NCI-H128 (cell line): Measurements from ENCODE around the gene TTC31.
"Not testable (repeated sequence)": the region's sequence is repeated elsewhere in the genome, so short reads cannot be mapped to it uniquely, and the experiment has no call there.

ENCODE experiments used
- DNase-seq: peaks from one replicate; lab custom pipeline; 2025; ENCODE audit not compliant: unreplicated experiment; lab: John Stamatoyannopoulos, UW

TTC31 gene

DNA sequence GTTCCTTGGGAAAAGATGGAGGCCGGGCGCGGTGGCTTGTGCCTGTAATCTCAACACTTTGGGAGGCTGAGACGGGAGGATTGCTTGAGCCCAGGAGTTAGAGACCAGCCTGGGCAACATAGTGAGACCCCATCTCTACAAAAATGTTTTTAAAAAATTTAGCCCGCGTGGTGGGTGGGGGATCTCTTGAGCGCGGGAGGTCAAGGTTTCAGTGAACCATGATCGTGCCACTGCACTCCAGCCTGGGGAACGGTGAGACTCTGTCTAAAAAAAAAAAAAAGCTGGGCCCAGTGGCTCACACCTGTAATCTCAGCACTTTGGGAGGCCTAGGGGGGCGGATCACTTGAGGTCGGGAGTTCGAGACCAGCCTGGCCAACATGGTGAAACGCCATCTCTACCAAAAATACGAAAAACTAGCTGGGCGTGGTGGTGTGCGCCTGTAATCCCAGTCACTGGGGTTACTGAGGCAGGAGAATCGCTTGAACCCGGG is 839 bp downstream of the TTC31 start:
- not testable (repeated sequence) for DNase-seq

GRCh38 chr2:74486141-74486540 is 3.3 kb downstream of the TTC31 start:
- DNase-seq, result no peak

GRCh38 chr2:74488643-74489481 is 6.0 kb downstream of the TTC31 start:
- DNase-seq, result no peak

GRCh38 chr2:74489906-74490305 is 7.0 kb downstream of the TTC31 start:
- DNase-seq, result no peak

DNA sequence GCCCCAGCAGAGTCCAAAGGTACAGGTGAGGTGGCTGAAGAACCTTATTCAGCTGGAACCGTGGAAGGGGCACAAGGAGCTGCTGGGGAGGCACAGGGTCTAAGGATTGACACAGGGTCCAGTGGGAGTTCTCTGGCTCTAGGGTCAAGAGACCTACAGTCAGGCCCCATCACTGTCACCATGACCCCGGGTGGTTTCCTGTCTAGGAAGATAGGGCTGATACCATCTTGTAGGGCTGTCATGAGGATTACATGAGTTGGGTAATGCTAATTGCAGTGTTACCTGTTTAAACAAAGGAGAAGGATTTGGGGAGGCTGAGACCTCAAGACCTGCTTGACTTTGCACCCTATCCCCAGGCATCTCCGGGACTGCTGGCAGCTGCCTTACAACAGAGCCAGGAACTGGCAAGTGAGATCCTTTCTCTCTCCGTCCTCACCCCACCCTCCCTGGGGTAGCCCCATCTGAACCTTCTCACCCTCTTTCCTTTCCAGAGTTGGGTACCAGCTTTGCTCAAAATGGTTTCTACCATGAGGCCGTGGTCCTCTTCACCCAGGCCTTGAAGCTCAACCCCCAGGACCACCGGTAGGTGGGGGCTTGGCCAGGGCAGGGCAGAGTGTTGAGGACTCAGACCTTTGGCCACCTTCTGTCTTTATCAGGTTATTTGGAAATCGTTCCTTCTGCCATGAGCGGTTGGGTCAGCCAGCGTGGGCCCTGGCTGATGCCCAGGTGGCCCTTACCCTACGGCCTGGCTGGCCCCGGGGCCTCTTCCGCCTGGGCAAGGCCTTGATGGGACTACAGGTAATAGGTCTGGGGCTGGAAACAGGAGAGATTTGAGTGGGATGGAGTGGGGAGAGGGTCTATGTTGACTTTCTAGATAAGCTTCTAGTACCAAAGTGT is 9.0 kb downstream of the TTC31 start:
- no peak for DNase-seq

GRCh38 chr2:74493546-74493945 is 10.7 kb downstream of the TTC31 start:
- DNase-seq, result no peak

DNA sequence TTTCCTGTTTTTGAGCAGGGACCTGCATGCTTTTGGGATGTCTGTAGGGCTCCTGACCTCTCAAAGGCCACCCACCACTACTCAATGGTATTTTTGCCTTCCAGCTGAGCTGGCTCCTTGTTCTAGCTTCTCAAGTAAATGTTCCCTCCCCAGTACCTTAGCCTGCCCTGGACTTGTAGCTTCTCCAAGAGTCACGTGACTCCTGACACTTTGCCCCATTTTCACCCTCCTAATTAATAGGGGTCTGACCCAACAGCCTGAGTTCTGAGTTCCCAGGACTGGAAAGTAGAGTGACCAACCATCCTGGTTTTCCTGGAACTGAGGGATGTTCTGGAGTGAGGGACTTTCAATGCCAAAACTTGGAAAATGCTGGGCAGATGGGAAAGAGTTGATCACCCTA is 12.6 kb downstream of the TTC31 start:
- DNase-seq, result no peak

DNA sequence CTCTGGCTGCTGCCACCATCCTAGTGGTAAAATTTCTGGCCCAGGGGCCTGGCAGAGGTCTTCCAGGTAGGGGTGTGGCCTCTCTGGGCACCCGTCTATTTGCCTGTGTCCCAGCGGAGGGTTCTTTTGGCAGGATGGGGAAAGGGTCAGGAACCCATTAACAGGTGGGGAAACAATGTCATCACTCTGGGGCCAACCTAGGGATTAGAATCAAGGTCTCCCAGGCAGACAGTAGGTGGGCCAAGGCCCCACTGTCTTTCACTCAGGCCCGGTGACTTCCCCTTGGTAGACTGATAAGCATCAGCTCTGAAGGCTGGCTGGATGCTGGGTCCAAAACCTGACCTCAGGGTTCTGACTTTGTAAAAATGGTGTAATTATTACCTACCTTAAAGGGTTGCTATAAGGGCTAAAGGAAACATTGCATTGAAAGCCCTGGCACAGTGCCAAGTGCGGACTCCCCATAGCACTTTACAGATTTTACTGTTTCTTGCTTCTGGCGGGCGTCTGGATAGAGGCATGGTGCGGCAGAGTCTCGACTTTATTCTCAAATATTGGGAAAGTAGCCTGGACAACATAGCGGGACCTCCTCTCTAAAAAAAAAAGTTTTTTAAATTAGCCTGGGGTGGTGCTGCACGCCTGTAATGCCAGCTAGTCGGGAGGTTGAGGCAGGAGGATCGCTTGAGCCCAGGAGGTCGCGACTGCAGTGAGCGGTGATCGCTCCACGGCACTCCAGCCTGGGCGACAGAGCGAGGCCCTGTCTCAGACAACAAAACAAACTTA is 14.3 kb downstream of the TTC31 start:
- no peak for DNase-seq

DNA sequence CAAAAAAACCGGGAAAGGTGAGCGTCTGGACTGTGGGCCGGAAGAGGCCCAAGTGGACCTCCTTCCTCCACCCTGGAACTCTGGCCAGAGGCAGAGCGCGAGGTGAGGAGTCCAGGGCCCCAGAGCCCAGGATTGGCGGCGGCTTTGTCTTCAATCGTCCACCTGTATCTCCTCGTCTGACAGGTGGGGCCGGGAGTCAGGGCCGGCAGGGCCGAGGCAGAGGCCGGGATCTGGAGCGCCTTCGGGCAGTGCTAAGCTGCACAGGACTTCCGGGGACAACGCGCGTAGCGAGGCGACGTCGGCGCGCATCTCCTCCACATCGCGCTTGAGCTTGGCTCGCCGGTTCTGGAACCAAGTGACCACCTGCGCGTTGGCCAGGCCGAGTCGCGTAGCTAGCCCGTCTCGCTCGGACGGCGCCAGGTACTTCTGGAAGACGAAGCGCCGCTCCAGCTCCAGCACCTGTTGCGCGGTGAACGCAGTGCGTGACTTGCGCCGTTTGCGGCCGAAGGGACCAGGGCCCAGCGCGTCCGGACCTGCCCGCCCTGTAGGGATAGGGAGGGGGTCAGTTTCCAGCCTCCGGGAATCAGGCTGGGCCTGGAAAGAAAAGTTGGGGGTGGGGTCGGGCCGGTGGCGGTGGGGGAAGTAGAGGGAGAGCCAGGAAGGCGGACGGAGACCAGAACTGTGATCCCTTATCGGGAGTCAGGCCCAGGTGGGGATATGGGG is 15.1 kb downstream of the TTC31 start:
- DNase-seq, result no peak

DNA sequence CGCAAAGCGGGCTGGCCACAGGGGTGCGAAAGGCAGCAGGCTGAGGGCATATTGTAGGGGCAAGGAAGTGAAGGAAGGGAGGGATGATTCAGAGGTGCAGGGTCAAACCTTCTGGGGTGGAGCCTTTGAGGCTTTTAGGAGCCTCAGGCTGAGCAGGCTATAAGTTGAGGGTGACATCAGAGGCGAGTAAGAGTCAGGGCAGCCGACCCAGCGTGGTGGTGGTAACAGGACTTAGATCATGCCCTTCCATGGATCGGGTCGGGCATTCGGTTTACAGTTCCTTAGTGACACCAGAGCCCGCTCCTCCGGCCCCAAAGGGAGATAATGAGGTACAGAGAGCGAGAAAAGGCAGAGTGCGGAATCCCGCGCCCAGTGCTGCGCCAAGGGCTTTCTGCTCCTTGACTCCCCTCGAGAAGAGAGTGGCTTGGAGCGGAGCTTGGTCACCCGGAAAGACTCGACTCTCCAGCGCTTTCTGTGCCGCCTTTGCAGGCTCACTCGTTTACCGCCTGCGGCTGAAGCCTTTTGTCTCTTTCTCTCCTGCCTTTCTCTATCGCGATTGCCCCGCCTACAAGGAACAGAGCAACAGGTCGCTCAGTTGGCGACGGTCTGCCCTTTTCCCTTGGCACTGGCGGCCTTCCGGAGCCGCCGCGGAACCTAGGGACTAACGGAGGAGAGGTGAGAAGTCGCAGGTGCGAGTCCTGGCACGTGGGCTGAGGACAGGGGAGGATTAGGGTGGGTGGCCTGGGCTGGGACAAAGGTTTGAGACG is 15.8 kb downstream of the TTC31 start:
- no peak for DNase-seq

DNA sequence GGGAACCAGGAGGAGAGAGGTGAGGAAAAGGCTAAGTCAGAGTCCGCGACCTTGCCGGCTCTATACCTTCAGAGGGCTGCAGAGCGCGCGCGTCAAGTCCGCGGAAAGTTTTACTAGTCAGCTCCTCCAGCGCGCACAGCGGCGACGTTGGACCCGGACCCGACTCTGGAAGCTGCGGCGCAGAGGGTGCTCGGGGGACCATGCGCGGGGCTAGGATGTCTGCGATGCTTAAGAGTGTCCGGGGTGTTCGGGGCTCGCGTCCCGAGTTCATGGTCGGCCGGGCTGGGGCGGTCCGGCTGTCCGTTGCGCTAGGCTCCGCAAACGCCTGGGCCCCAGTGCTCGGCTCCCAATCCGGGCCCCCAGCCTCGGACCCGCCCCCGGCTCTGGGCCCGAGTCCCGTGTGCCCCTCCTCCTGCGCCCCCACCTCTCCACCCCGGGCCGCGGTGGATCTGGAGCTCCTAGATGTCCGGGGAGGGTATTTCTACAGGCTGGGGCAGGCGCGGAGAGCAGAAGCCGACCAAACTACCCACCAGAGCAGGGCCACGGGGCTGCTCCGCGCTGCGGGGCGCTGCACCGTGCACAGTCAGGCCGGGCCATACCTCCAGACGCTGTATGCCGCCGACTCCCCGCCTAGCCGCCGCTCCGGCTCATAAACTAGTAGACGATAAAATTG is 16.5 kb downstream of the TTC31 start, which contains the start of gene LBX2:
TSS of gene LBX2 (minus strand) at position 337 of the 673 bp plus-strand sequence. CDS start at position 271, 66 bp downstream.
- no peak for DNase-seq

- DNase-seq, result no peak
Measured at GRCh38 chr2:74499940-74500577, 17.2 kb downstream of the TTC31 start.

- DNase-seq, result no peak
Measured at GRCh38 chr2:74500578-74500946, 17.7 kb downstream of the TTC31 start.

GRCh38 chr2:74501335-74502071 is 18.6 kb downstream of the TTC31 start:
- no peak for DNase-seq

DNA sequence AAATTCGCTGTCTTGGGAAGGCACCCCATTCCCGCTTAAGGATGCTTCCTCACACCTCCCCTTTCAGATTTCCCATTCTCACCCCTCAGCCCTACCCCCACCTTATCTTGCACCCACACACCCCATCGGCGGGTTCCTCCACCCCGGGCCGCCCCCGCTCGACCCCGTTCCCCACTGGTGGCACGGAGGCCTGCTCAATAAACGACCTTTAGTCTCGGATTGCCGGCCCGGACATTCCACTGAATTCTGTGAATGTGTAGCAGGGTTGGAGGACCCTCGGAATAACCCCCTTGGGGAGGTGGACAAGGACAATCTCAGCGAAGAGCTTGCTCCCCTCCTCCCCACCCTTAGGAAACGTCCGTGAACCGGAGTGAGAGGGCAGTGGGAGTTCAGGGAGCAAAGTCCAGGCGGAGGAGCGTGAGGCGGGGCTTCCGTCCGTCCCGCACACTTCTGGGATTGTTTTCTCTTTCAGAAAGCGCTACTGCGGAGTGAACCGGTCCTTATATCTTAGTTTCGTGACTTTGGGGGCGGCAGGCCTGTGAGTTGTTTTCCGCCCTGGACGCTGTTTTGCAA is 19.4 kb downstream of the TTC31 start:
- no peak for DNase-seq

- no peak for DNase-seq
Measured at GRCh38 chr2:74502720-74503505, 20.0 kb downstream of the TTC31 start.
